NT2/D1 (cell line): ENCODE results near the gene PRSS56.

Experiments used
- DNase-seq: peaks from one replicate; pipeline ENCODE4 v3.0.0-alpha.2; 2011; ENCODE audit warnings: low read depth, low spot score
- H3K27me3 ChIP-seq: 2 replicates; pipeline ENCODE4 v1.6.0; 2011; ENCODE audit warnings: mild to moderate bottlenecking; ENCODE audit not compliant: insufficient read length, insufficient read depth
- H3K36me3 ChIP-seq: 2 replicates; pipeline ENCODE4 v1.6.1; 2011; ENCODE audit warnings: mild to moderate bottlenecking, low read length, mixed read lengths; ENCODE audit not compliant: insufficient read depth, insufficient read length
- H3K4me1 ChIP-seq: 2 replicates; pipeline ENCODE4 v1.5.1; 2011; ENCODE audit not compliant: insufficient read depth, insufficient read length
- H3K4me3 ChIP-seq: 2 replicates; pipeline ENCODE4 v1.5.1; 2011; ENCODE audit warnings: low read depth; ENCODE audit not compliant: insufficient read length
- H3K9ac ChIP-seq: 2 replicates; pipeline ENCODE4 v1.6.0; 2011; ENCODE audit warnings: low read depth; ENCODE audit not compliant: insufficient read length
- H3K9me3 ChIP-seq: 2 replicates; pipeline ENCODE4 v1.5.1; 2011; ENCODE audit warnings: mild to moderate bottlenecking, low read length; ENCODE audit not compliant: insufficient read depth
- SUZ12 ChIP-seq: IDR thresholded peaks from 2 replicates; pipeline ENCODE4 v1.6.1; 2011; ENCODE audit not compliant: insufficient read length, insufficient read depth; ENCODE audit errors: extremely low read depth
- YY1 ChIP-seq: IDR thresholded peaks from 2 replicates; pipeline ENCODE4 v1.6.1; 2011; ENCODE audit not compliant: insufficient read length, insufficient read depth
- ZNF274 ChIP-seq: IDR thresholded peaks from 2 replicates; pipeline ENCODE4 v1.6.1; 2011; ENCODE audit warnings: mild to moderate bottlenecking, low read depth, low read length

PRSS56 gene

GRCh38 chr2:232483923-232484627 is 36.1 kb upstream of the PRSS56 start:
- Histone ChIP-seq H3K27me3 (peaks cover 71% of the 10 kb centered on the region), H3K9ac (no peak overlapping the region), H3K4me3 (peak overlapping the region; percentile 8), H3K9me3 (no peaks in the 10 kb centered on the region), H3K4me1 (peaks cover 21% of the 10 kb centered on the region), H3K36me3 (no peaks in the 10 kb centered on the region)
- TF ChIP-seq ZNF274 = no peak
- no peak for TF ChIP-seq YY1
- TF ChIP-seq SUZ12 = no peak
- DNase-seq = no peak

GRCh38 chr2:232484628-232485347 is 35.4 kb upstream of the PRSS56 start:
- no peaks in the 10 kb centered on the region for H3K9me3 ChIP-seq
- H3K9ac ChIP-seq = peak overlapping the region; percentile 64
- DNase-seq = no peak
- H3K27me3 ChIP-seq = peaks cover 71% of the 10 kb centered on the region
- no peaks in the 10 kb centered on the region for H3K36me3 ChIP-seq
- H3K4me3 ChIP-seq = peak overlapping the region; percentile 45
- TF ChIP-seq SUZ12 = no peak
- TF ChIP-seq ZNF274 = no peak
- H3K4me1 ChIP-seq = peaks cover 27% of the 10 kb centered on the region

GRCh38 chr2:232485348-232485756 is 34.8 kb upstream of the PRSS56 start:
- no peak for TF ChIP-seq YY1
- peak; percentile 35 for TF ChIP-seq SUZ12
- no peak for TF ChIP-seq ZNF274
- Histone ChIP-seq H3K36me3 (no peaks in the 10 kb centered on the region), H3K27me3 (peaks cover 76% of the 10 kb centered on the region), H3K4me3 (peak overlapping the region; percentile 45), H3K9me3 (no peaks in the 10 kb centered on the region), H3K4me1 (peaks cover 32% of the 10 kb centered on the region), H3K9ac (peak overlapping the region; percentile 64)
- no peak for DNase-seq

- no peaks in the 10 kb centered on the region for H3K9me3 ChIP-seq
- H3K36me3 ChIP-seq = no peaks in the 10 kb centered on the region
- TF ChIP-seq YY1 (no peak), SUZ12 (peak; percentile 33), ZNF274 (no peak)
- peak overlapping the region; percentile 45 for H3K4me3 ChIP-seq
- H3K27me3 ChIP-seq = peaks cover 76% of the 10 kb centered on the region
- peak overlapping the region; percentile 64 for H3K9ac ChIP-seq
- H3K4me1 ChIP-seq = peaks cover 33% of the 10 kb centered on the region
- DNase-seq = no peak
Measured at GRCh38 chr2:232485757-232486557, 34.2 kb upstream of the PRSS56 start.

GRCh38 chr2:232486558-232487384 is 33.4 kb upstream of the PRSS56 start:
- H3K4me3 ChIP-seq = peak overlapping the region; percentile 45
- H3K9ac ChIP-seq = peak overlapping the region; percentile 64
- DNase-seq = no peak

GRCh38 chr2:232487385-232488096 is 32.6 kb upstream of the PRSS56 start, which contains the start of gene ECEL1:
Gene ECEL1, minus strand, starts transcription at chr2:232487834. Its CDS starts 1,181 bp downstream, at chr2:232486653.
- Histone ChIP-seq H3K9ac (peak within 1 kb of the TSS; percentile 64), H3K4me1 (peaks cover 33% of the 10 kb centered on the region), H3K9me3 (no peaks in the 10 kb centered on the region), H3K36me3 (no peaks in the 10 kb centered on the region), H3K4me3 (peak within 1 kb of the TSS; percentile 45), H3K27me3 (peaks cover 71% of the 10 kb centered on the region)
- no peak for TF ChIP-seq YY1
- TF ChIP-seq SUZ12 = no peak
- DNase-seq = no peak

More at GRCh38 chr2:232486558-232487384, 33.4 kb upstream of the PRSS56 start:
- TF ChIP-seq SUZ12 (no peak), YY1 (no peak), ZNF274 (no peak)
- Histone ChIP-seq H3K27me3 (peaks cover 76% of the 10 kb centered on the region), H3K36me3 (no peaks in the 10 kb centered on the region), H3K9me3 (no peaks in the 10 kb centered on the region), H3K4me1 (peaks cover 33% of the 10 kb centered on the region)
